Activated naive CD4-positive, alpha-beta T cell treated with anti-CD3 and anti-CD28 coated beads, Interleukin-2, amount 50 U/mL, for 72 hours (primary cell): ENCODE results near the gene MAPK14. TPM values are rescaled to one million over a fixed set of nuclear protein-coding genes. Genes with fewer than 3 reads are reported as not detected.
"Not testable (repeated sequence)": the region's sequence is repeated elsewhere in the genome, so short reads cannot be mapped to it uniquely, and the experiment has no call there.

Source experiments
- ATAC-seq, 2 donors: fragments of 150-1000 bp; cut with Tn5 transposase; 2 replicates each; pipeline ENCODE4 v1.10.0; 2021; ENCODE audit warnings: mild to moderate bottlenecking in 2 of 2, moderate library complexity in 2 of 2
- DNase-seq, 2 donors: peaks; one replicate each; pipeline ENCODE4 v3.0.0; 2021 to 2022; ENCODE audit warnings: low spot score in 2 of 2
- H3K27ac Mint-ChIP-seq, 2 donors: one replicate each; pipeline ENCODE4 v1.8.0; 2022; ENCODE audit warnings: mild to moderate bottlenecking in 2 of 2, mixed read lengths in 2 of 2
- H3K36me3 Mint-ChIP-seq, 2 donors: one replicate each; pipeline ENCODE4 v1.8.0; 2022; ENCODE audit warnings: mixed read lengths in 2 of 2
- H3K9me3 Mint-ChIP-seq, 2 donors: one replicate each; pipeline ENCODE4 v1.8.0; 2022; ENCODE audit warnings: mixed read lengths in 2 of 2
- total RNA-seq, 2 donors: library from RNA; stranded (reverse); gene quantifications; one replicate each; pipeline ENCODE4 v1.2.3, GENCODE V29; 2022

MAPK14 gene
- total RNA-seq, 2 donors from 2014 or later, result 45.3 to 51.5 TPM

DNA sequence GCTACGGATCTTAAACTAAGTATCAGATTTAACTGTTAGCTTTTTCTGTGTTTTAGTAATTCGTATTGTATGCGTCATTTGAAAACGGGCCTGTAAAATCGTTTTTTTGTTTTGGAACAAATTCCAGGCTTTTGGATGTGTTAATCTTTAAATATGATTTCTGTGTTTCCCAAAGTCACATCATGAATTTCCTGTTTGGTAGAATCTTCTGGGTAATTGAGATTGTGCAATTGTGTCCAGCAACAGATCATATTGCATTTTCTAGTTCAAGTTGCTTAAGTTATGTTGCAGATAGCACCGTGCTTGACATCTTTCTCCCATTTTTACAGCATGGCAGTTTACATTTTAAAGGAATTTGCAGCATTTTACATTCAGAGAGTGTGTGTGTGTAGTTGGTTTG is 1.9 kb downstream of the MAPK14 start:
- DNase-seq (no peak), ATAC-seq (no peak)
- peak overlapping the region; percentile 86 to 97 for H3K27ac Mint-ChIP-seq
- peaks cover 7 to 23% of the 10 kb centered on the region in 2 donors for H3K36me3 Mint-ChIP-seq
- H3K9me3 Mint-ChIP-seq, result no peaks in the 10 kb centered on the region

DNA sequence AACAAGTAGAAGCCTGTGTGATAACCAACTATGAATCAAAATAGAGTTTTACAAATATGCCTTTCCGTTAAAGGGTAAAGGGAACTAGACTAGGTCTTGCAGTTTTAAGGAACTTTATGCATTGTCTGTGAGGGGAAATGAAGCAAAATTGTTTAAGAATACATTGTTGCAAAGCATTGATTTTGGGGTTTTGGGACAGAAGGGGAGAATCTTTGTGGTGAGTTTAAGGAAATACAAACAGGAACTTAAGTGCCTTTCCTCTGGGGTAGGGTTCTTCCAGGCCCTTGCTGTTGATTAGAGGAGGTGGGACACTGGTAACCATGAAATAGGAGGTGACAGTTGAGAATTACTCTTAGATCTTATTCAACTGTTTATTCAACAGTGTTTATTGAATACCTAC is 4.7 kb downstream of the MAPK14 start:
- ATAC-seq (no peak), DNase-seq (no peak)
- H3K36me3 Mint-ChIP-seq, result peaks cover 7 to 31% of the 10 kb centered on the region in 2 donors

DNA sequence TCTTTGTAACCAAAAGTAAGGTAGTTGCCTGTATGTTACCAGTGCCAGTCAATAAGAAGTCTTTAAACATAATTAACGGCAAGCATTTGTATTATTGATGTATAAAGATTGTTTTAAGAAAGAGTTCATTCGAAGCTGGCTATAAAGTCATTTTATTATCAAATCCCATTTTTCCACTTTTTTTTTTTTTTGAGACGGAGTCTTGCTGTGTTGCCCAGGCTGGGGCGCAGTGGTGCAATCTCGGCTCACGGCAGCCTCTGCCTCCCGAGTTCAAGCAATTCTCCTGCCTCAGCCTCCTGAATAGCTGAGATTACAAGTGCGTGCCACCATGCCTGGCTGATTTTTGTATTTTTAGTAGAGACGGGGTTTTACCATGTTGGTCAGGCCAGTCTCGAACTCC is 5.5 kb downstream of the MAPK14 start:
- DNase-seq, H3K9me3 Mint-ChIP-seq, H3K27ac Mint-ChIP-seq, ATAC-seq: not testable (repeated sequence)
- peaks cover 7 to 31% of the 10 kb centered on the region in 2 donors for H3K36me3 Mint-ChIP-seq

More for the DNA sequence above, 4.7 kb downstream of the MAPK14 start:
- Mint-ChIP-seq H3K27ac (no peak overlapping the region), H3K9me3 (no peaks in the 10 kb centered on the region)

DNA sequence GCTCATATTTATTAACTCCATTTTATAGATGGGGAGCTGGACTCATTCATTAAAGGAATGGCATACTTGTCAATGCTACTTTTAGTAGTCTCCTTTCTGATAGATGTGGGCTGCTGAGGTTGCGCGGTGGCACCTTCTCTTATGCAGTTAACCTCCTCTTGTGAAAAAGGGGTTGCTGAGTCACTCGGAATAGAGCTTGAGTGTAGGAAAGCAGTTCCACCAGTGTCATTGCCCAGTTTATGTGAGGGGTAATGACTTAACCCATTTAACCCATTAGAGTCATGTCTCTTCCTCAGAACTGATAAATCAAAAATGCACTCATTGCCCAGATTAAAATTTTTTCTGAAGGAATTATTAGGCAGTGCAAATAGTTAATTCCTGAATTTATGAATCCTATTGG is 6.3 kb downstream of the MAPK14 start:
- no peaks in the 10 kb centered on the region for H3K9me3 Mint-ChIP-seq
- ATAC-seq (peak; percentile 83 to 85), DNase-seq (peak in 1 of 2 donors; percentile 45)
- H3K36me3 Mint-ChIP-seq, result peaks cover 2 to 26% of the 10 kb centered on the region in 2 donors
- no peak overlapping the region for H3K27ac Mint-ChIP-seq

DNA sequence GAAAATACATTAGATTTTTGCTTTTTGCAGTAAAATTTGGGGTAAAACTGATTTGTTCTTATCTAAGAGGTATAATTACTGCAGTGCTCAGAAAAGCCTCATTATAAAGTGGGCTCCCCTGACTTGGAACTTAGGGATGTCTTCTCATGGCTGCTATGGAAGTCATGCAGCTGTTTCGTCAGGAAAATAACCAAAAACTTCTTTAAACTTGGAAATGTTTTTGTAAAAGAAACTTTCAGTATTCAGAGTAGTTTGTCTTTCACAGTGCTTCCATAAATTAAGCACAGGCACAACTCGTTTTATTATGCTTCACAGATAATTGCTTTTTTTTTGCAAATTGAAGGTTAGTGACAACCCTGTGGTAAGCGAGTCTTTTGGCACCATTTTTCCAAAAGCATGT is 6.8 kb downstream of the MAPK14 start:
- Mint-ChIP-seq H3K36me3 (peaks cover 0 to 21% of the 10 kb centered on the region in 2 donors), H3K9me3 (no peaks in the 10 kb centered on the region), H3K27ac (no peak overlapping the region)
- ATAC-seq (no peak), DNase-seq (no peak)

DNA sequence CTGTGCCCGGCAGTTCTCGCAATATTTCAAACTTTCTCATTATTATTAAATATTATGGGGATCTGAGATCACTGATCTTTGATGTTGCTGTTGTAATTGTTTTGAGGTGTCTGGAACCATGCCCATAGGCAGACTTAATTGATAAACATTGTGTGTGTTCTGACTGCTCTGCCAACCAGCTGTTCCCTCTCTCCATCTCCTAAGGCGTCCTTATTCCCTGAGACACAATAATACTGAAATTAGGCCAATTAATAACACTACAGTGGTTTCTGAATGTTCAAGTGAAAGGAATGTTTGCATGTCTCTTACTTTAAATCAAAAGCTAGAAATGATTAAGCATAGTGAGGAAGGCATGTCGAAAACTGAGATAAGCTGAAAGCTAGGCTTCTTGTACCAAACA is 7.6 kb downstream of the MAPK14 start:
- Mint-ChIP-seq H3K36me3 (peaks cover 0 to 20% of the 10 kb centered on the region in 2 donors), H3K9me3 (no peaks in the 10 kb centered on the region), H3K27ac (peak overlapping the region in 1 of 2 donors; percentile 61)
- ATAC-seq, result peak in 1 of 2 donors; percentile 69
- DNase-seq, result no peak

DNA sequence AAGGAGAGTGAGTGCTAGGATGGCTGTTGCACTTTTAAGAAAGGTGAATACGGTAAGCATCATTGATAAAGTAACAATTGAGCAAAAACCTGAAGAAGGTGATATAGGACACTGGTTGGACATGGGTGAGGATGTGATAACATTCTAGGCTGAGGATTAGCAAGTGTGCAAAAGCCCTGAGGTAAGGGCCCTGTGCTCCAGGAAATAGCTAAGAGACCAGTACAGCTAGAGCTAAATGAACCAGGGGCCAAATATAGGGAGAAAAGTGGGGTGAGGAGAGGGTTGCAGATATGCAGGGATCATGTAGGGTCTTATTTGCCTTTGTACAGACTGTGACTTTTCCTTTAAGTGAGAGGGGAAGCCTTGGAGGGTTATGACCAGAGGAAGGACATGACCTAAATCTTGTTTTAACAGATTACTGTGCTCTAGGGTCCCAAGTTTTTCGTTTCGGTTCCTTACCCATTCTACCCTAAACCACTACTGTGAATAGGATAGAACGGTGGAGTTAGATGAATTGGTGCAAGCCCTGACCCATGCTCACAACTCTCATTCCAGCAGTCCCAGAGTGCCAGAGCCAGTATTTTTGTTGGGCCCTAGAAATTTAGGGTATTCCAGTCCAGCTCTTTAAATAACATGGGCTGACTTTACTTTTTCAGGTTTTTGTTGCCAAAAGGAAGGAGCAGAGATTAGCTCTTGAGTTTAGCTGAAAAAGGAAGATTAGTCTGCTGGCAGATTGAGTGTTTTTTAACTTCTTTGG is 10.7 kb downstream of the MAPK14 start:
- Mint-ChIP-seq H3K9me3 (no peaks in the 10 kb centered on the region), H3K27ac (peak overlapping the region in 1 of 2 donors; percentile 1), H3K36me3 (peaks cover 0 to 8% of the 10 kb centered on the region in 2 donors)
- no peak for DNase-seq
- ATAC-seq, result no peak

DNA sequence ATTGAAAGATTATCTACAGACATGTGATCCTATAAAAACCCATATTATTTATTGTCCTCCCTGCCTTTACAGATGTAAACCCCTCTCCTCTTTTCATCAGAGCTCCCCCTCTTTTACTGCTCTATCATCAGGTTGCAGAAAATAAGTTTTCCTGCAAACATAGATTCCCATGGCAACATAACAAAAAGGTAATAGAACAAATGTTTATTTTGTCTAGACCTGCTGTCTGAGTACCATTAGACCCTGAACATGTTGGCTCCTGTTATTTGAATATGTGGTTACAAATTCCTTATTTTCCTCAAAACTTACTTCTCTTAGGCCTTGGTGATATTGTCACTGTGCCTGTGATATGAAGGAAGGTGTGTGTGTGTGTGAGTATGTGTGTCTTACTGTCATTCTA is 11.5 kb downstream of the MAPK14 start:
- H3K36me3 Mint-ChIP-seq, result peaks cover 0 to 9% of the 10 kb centered on the region in 2 donors
- DNase-seq, result no peak
- no peak for ATAC-seq

DNA sequence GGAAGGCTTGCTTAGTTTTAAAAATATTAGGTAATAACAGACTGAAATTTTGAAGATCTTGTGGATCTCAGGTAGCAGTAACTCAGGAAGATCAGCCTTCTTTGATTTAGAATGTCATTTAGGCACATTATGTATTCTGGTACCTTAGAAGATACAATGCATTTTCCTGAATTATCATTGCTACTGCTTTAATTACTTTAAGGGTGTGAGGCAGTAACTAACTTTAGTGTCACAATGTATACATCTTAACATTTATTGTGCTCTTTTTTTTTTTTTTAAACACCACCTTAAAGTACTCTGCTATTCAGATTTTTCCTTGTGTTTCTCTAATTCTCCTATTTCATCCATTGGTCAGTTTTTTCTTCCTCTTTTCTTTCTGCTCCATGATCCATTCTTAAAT is 13.3 kb downstream of the MAPK14 start:
- no peaks in the 10 kb centered on the region for H3K9me3 Mint-ChIP-seq
- H3K27ac Mint-ChIP-seq, result no peak overlapping the region
- DNase-seq (no peak), ATAC-seq (no peak)
- peaks cover 0 to 6% of the 10 kb centered on the region in 2 donors for H3K36me3 Mint-ChIP-seq

More for the DNA sequence above, 11.5 kb downstream of the MAPK14 start:
- Mint-ChIP-seq H3K9me3 (no peaks in the 10 kb centered on the region), H3K27ac (no peak overlapping the region)

DNA sequence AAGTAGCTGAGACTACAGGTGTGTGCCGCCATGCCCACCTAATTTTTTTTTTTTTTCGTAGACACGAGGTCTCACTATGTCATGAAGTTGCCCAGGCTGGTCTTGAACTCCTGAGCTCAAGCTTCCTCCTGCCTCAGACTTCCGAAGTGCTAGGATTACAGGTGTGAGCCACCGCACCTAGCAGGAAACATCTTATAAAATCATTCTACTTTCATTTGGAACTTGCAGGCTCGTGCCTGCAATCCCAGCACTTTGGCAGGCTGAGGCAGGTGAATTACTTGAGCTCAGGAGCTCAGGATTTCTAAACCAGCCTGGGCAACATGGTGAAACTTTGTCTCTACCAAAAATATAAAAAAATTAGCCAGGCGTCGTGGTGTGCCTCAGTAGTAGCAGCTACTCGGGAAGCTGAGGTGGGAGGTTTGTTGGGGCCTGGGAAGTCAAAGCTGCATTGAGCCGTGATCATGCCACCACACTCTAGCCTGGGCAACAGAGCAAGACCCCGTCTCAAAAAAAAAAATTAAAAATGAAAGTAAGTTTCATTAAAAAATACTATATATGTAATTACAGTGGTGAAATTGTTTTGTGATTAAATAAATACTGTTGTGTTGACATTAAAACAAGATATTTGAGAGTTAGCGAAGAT is 15.1 kb downstream of the MAPK14 start:
- Mint-ChIP-seq H3K27ac (no peak overlapping the region), H3K36me3 (peaks cover 0 to 13% of the 10 kb centered on the region in 2 donors), H3K9me3 (peaks cover 0 to 7% of the 10 kb centered on the region in 2 donors)
- ATAC-seq (no peak), DNase-seq (no peak)

DNA sequence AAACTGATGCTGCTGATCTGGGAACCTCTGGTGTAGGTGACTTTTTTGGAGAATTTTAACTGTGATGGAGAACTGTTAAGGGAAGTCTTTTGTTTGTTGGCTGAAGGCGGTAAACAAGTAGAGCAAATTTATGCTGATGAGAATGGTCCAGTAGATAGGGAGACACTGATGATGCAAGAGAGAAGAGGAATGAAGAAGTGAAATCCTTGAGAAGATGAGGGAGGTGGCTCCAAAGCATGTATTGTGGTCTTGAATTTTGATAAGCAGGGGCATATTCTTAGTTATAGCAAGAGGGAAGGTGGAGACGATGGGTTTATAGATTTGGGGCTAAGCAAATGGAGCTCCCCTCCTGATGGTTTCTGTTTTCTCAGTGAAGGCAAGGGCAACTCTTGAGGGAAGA is 22.0 kb downstream of the MAPK14 start:
- H3K9me3 Mint-ChIP-seq, result peaks cover 0 to 7% of the 10 kb centered on the region in 2 donors
- peaks cover 0 to 8% of the 10 kb centered on the region in 2 donors for H3K36me3 Mint-ChIP-seq
- DNase-seq (no peak), ATAC-seq (no peak)
- no peak overlapping the region for H3K27ac Mint-ChIP-seq

DNA sequence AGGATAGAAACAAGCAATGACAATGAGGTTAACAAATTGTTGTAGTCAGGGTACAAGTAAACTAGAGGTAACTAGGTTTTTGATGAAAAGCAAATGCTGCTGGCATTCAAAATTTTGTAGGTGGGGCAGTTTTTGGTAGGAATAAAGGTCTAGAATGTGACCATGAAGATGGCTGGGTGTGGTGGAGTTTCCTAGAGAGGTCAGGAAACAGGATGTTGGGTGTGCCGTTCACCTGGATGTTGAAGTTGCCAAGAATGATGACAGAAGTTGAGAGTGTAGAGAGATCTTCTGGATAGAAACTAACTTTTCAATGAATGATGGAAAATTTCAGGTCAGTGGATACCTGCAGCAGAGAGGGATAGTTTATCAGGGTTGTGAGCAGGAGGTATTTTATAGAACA is 22.7 kb downstream of the MAPK14 start:
- peaks cover 0 to 7% of the 10 kb centered on the region in 2 donors for H3K9me3 Mint-ChIP-seq
- DNase-seq (no peak), ATAC-seq (no peak)
- peaks cover 0 to 8% of the 10 kb centered on the region in 2 donors for H3K36me3 Mint-ChIP-seq
- H3K27ac Mint-ChIP-seq, result no peak overlapping the region

DNA sequence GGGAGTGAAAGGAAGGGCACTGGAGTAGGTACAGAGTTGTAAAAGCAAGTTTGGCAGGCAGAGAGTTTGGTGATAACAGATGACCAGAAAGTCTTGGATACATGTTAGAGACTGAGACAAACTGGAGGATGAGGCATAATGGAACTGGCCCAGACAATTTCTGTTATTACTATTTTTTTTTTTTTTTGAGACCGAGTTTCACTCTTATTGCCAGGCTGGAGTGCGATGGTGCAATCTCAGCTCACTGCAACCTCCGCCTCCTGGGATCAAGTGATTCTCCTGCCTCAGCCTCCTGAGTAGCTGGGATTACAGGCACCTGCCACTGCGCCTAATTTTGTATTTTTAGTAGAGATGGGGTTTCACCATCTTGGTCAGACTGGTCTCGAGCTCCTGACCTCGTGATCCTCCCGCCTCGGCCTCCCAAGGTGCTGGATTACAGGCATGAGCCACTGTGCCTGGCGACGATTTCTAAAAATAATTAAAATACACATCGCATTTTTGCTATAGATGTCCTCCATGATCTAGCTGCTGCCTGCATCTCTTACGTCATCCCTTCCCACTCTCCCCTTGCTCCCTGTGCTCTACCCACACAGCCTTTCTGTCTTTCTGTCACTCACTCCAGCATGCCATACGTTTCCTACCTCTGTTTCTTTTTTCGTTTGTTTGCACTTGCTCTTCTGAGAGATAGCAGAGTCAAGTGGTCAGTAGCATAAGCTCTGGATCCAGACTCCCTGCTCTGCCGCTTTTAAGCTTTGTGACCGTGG is 23.5 kb downstream of the MAPK14 start:
- peak in 1 of 2 donors; percentile 24 for ATAC-seq
- Mint-ChIP-seq H3K27ac (no peak overlapping the region), H3K9me3 (peaks cover 0 to 7% of the 10 kb centered on the region in 2 donors), H3K36me3 (peaks cover 0 to 8% of the 10 kb centered on the region in 2 donors)
- DNase-seq, result no peak

DNA sequence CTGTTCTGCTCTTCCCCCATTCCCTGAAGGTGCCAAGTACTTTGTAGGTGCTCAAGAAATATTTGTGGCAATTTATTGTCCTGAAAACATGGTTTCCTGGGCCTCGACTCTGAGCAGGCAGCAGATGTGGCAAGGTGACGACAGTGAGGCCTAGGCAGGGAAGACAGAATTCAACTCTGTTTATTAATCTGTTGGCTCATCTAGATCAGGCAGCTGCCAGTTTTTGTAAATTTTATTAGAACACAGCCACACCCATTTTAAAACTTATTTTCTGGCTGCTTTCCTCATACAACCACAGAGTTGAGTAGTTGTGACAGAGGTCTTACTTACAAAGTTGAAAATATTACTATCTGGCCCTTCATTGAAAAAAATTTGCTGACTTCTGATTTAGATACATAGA is 24.5 kb downstream of the MAPK14 start:
- H3K9me3 Mint-ChIP-seq, result peaks cover 0 to 3% of the 10 kb centered on the region in 2 donors

DNA sequence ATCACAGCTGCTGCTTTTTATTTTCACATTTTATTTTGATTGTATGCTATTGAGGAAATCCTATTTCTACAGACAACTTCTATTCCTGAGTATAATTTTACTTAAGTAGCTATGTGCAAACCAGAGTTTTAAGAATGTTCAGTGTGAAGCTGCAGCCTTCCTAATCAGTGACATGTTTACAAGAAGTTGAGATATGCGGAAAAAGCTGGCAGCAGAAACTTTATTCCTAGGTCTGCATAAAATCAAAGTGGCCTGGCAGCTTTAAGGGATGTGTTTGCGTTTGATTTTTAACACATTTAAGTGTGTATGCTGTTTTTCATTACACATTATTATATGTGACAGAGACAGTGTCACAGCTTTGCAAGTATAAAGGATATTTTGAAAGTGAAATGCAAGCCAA is 26.3 kb downstream of the MAPK14 start:
- H3K9me3 Mint-ChIP-seq, result no peaks in the 10 kb centered on the region
- ATAC-seq (no peak), DNase-seq (no peak)
- H3K36me3 Mint-ChIP-seq, result no peaks in the 10 kb centered on the region
- H3K27ac Mint-ChIP-seq, result no peak overlapping the region

More for the DNA sequence above, 24.5 kb downstream of the MAPK14 start:
- H3K36me3 Mint-ChIP-seq, result peaks cover 0 to 4% of the 10 kb centered on the region in 2 donors
- ATAC-seq (no peak), DNase-seq (no peak)
- H3K27ac Mint-ChIP-seq, result no peak overlapping the region

DNA sequence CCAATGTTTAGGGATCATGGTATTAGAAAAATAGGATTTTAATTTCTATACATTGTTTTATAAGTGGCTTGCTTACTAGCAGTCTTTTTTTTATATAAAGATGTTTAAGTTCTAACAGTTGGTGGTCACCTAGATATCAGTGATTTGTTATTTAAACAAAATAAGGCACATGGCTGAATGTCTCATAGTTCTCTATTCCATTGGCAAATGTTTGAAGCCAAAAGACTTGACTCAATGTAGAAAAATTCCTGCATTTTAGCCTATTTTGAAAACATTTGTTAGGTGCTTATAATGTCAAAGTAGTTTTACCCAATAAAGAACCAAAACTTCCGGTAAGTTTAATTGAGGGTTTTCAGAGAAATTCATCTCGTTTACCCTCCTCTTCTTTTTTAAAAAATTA is 26.8 kb downstream of the MAPK14 start:
- Mint-ChIP-seq H3K36me3 (peaks cover 3 to 4% of the 10 kb centered on the region in 2 donors), H3K27ac (no peak overlapping the region), H3K9me3 (no peaks in the 10 kb centered on the region)
- DNase-seq, result no peak
- ATAC-seq, result no peak

DNA sequence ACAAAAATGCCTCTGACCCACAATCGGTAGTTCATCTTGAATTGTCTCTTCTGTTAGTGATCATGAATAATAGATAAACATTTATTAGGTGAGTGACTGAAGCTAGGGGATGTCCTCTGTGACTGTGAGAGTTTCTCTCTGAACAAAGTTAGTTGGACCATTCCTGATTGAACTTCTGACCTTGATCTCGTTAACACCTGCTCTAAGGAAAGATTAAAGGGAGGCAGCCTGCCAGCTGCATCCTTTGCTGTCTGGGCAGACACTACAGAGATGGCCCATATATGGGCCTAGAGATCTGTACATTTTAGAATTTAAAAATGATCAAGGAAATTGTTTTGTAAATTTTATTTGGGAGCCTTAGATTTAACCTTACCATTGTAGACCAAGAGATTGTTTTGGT is 27.3 kb downstream of the MAPK14 start:
- Mint-ChIP-seq H3K9me3 (no peaks in the 10 kb centered on the region), H3K27ac (no peak overlapping the region), H3K36me3 (peaks cover 7 to 9% of the 10 kb centered on the region in 2 donors)
- ATAC-seq (no peak), DNase-seq (no peak)
